HCT116 (cell line): ENCODE results near the gene RELCH. TPM values are rescaled to one million over a fixed set of nuclear protein-coding genes. Genes with fewer than 3 reads are reported as not detected.

Experiments used
- ATAC-seq: fragments of 200-7000 bp; cut with Tn5 transposase; 2 replicates; pipeline ENCODE4 v1.9.1; 2020; ENCODE audit warnings: mild to moderate bottlenecking, moderate library complexity
- BruUV-seq: library from RNA; stranded (reverse); fragments of 400-500 nt; replicated peaks from 2 replicates; lab custom pipeline; 2021; lab: Mats Ljungman, UMichigan
- CTCF ChIA-PET: fragments of 300-600 bp; sonication (Branson Sonifier 250); formaldehyde crosslinking; loops from one replicate; lab custom pipeline; 2021; ENCODE audit warnings: antibody characterized with exemption; lab: Charles Lee
- POLR2A ChIA-PET: fragments of 300-600, 350-600 bp; sonication (Branson Sonifier 250); formaldehyde crosslinking; loops from one replicate; lab custom pipeline; 2021; ENCODE audit warnings: antibody characterized with exemption; lab: Charles Lee
- RAD21 ChIA-PET, 2 experiments: fragments of 300-600 bp; sonication (Branson Sonifier 250); formaldehyde crosslinking; loops; one replicate each; lab custom pipeline; 2023; ENCODE audit warnings: low total read pairs in 2 of 2; ENCODE audit not compliant: uncharacterized antibody in 2 of 2, unreplicated experiment in 2 of 2, low non-redundant PET in 1 of 2; lab: Charles Lee
- DNase-seq: peaks from one replicate; pipeline ENCODE4 v3.0.0-alpha.2; 2010; ENCODE audit warnings: low read depth, low spot score
- H2AFZ ChIP-seq: fragments of 200-600 bp; shearing (Covaris generic), sonication (generic); 2 replicates; pipeline ENCODE4 v1.6.1; 2017; ENCODE audit warnings: low read depth, mixed run types, mixed read lengths, antibody characterized with exemption, low read length; ENCODE audit not compliant: poor library complexity, severe bottlenecking
- H3K27ac ChIP-seq: 2 replicates; pipeline ENCODE4 v1.5.1; 2012; ENCODE audit warnings: low read depth, low read length
- H3K27me3 ChIP-seq: fragments of 200-600 bp; sonication (generic); 2 replicates; pipeline ENCODE4 v1.6.1; 2016; ENCODE audit warnings: mixed run types, low read length, mixed read lengths; ENCODE audit not compliant: insufficient read depth
- H3K36me3 ChIP-seq, 2 experiments: fragments of 200-500 bp in 1 of 2; fragments of 200-600 bp in 1 of 2; sonication (Bioruptor generic) in 1 of 2; sonication (generic) in 1 of 2; 2 replicates each; pipeline versions ENCODE4 v1.5.1 to v1.6.1; 2014 to 2016; ENCODE audit warnings: low read length in 2 of 2, inconsistent platforms in 1 of 2, mixed read lengths in 1 of 2, mixed run types in 1 of 2; ENCODE audit not compliant: insufficient read depth in 2 of 2, control insufficient read depth in 1 of 2
- H3K4me1 ChIP-seq, 2 experiments: fragments of 200-600 bp in 1 of 2; sonication (generic) in 1 of 2; 2 replicates each; pipeline versions ENCODE4 v1.5.1 to v1.6.1; 2012 to 2017; ENCODE audit warnings: low read length in 2 of 2, inconsistent platforms in 1 of 2, mild to moderate bottlenecking in 1 of 2, mixed read lengths in 1 of 2, mixed run types in 1 of 2, moderate library complexity in 1 of 2; ENCODE audit not compliant: insufficient read depth in 2 of 2, control insufficient read depth in 1 of 2
- H3K4me2 ChIP-seq: fragments of 200-600 bp; sonication (generic); 2 replicates; pipeline ENCODE4 v1.6.1; 2017; ENCODE audit warnings: mixed run types, low read length, mixed read lengths
- H3K4me3 ChIP-seq, 2 experiments: fragments of 200-600 bp in 1 of 2; sonication (generic) in 1 of 2; replicated peaks in 1 of 2; 2 replicates each; pipeline ENCODE4 v1.5.1; 2011 to 2016; ENCODE audit warnings: low read length in 2 of 2, control low read depth in 1 of 2, low read depth in 1 of 2, mild to moderate bottlenecking in 1 of 2, mixed read lengths in 1 of 2, mixed run types in 1 of 2
- H3K79me2 ChIP-seq: fragments of 200-600 bp; sonication (generic); 2 replicates; pipeline ENCODE4 v1.6.1; 2017; ENCODE audit warnings: mild to moderate bottlenecking, mixed run types, low read length, moderate library complexity, mixed read lengths; ENCODE audit not compliant: insufficient read depth
- H3K9ac ChIP-seq: fragments of 200-600 bp; sonication (generic); 2 replicates; pipeline ENCODE4 v1.6.1; 2016; ENCODE audit warnings: low read length, mixed read lengths
- H3K9me2 ChIP-seq: fragments of 200-600 bp; sonication (generic), shearing (Covaris generic); 2 replicates; pipeline ENCODE4 v1.6.1; 2017; ENCODE audit warnings: mixed run types, mild to moderate bottlenecking, moderate library complexity; ENCODE audit not compliant: insufficient read depth
- H3K9me3 ChIP-seq, 2 experiments: fragments of 200-500 bp in 1 of 2; fragments of 200-600 bp in 1 of 2; sonication (Bioruptor generic) in 1 of 2; sonication (generic) in 1 of 2; 2 replicates each; pipeline ENCODE4 v1.6.1; 2014 to 2017; ENCODE audit warnings: low read length in 2 of 2, mixed read lengths in 2 of 2, inconsistent platforms in 1 of 2, low read depth in 1 of 2, mild to moderate bottlenecking in 1 of 2, mixed run types in 1 of 2, moderate library complexity in 1 of 2; ENCODE audit not compliant: control insufficient read depth in 1 of 2, insufficient read depth in 1 of 2
- H4K20me1 ChIP-seq: fragments of 200-600 bp; sonication (generic), shearing (Covaris generic); 2 replicates; pipeline ENCODE4 v1.6.1; 2017; ENCODE audit warnings: mixed run types, mild to moderate bottlenecking, moderate library complexity; ENCODE audit not compliant: insufficient read depth
- CBX3 ChIP-seq: IDR thresholded peaks from 2 replicates; pipeline ENCODE4 v1.6.1; 2012; ENCODE audit warnings: low read depth
- EGR1 ChIP-seq: IDR thresholded peaks from 2 replicates; pipeline ENCODE4 v1.6.1; 2012; ENCODE audit warnings: low read depth
- ELF1 ChIP-seq: IDR thresholded peaks from 2 replicates; pipeline ENCODE4 v1.6.1; 2012; ENCODE audit warnings: low read depth, borderline replicate concordance
- EZH2 ChIP-seq: fragments of 200-600 bp; sonication (generic); IDR thresholded peaks from 2 replicates; pipeline ENCODE4 v1.6.1; 2017; ENCODE audit warnings: antibody characterized with exemption, mixed run types
- EZH2phosphoT487 ChIP-seq: fragments of 200-600 bp; IDR thresholded peaks from 2 replicates; pipeline ENCODE4 v1.6.1; 2018; ENCODE audit warnings: antibody characterized with exemption, borderline replicate concordance
- JUND ChIP-seq: IDR thresholded peaks from 2 replicates; pipeline ENCODE4 v1.6.1; 2012
- POLR2AphosphoS5 ChIP-seq: IDR thresholded peaks from 2 replicates; pipeline ENCODE4 v1.6.1; 2011; ENCODE audit warnings: mild to moderate bottlenecking, low read depth, low read length, moderate library complexity
- RAD21 ChIP-seq: IDR thresholded peaks from 2 replicates; pipeline ENCODE4 v1.6.1; 2012; ENCODE audit warnings: low read depth, mild to moderate bottlenecking
- SIN3A ChIP-seq: IDR thresholded peaks from 2 replicates; pipeline ENCODE4 v1.6.1; 2012; ENCODE audit warnings: low read depth
- TCF7L2 ChIP-seq: IDR thresholded peaks from 2 replicates; pipeline ENCODE4 v1.7.0; 2011; ENCODE audit warnings: borderline replicate concordance, inconsistent platforms; ENCODE audit not compliant: insufficient read depth, insufficient read length; ENCODE audit errors: extremely low read depth
- ZFX ChIP-seq: fragments of 450-650 bp; IDR thresholded peaks from 2 replicates; pipeline ENCODE4 v1.6.1; 2017
- ZNF274 ChIP-seq: fragments of 200-500 bp; sonication (Bioruptor generic); IDR thresholded peaks from 2 replicates; pipeline ENCODE4 v1.6.1; 2014; ENCODE audit warnings: mild to moderate bottlenecking, low read depth, low read length, inconsistent platforms
- intact Hi-C: fragments of 100-400 bp; cut with micrococcal nuclease; formaldehyde crosslinking; loops from 2 replicates; pipeline ENCODE4 v1.10.0; 2022
- total RNA-seq: library from RNA; stranded (reverse); gene quantifications from one replicate; pipeline ENCODE4 v1.2.1, GENCODE V29; 2021; ENCODE audit not compliant: unreplicated experiment
- TF ChIP-seq, protein P1 (sequence below): IDR thresholded peaks from 2 replicates; pipeline ENCODE4 v1.6.1; 2012; ENCODE audit warnings: low read depth
- TF ChIP-seq, protein P2 (sequence below): IDR thresholded peaks from 2 replicates; pipeline ENCODE4 v1.6.1; 2011; ENCODE audit warnings: mild to moderate bottlenecking, low read length, moderate library complexity; ENCODE audit not compliant: insufficient replicate concordance; ENCODE audit errors: extremely low read depth

RELCH gene
- total RNA-seq, 1 experiment from 2014 or later = 17.4 TPM

DNA sequence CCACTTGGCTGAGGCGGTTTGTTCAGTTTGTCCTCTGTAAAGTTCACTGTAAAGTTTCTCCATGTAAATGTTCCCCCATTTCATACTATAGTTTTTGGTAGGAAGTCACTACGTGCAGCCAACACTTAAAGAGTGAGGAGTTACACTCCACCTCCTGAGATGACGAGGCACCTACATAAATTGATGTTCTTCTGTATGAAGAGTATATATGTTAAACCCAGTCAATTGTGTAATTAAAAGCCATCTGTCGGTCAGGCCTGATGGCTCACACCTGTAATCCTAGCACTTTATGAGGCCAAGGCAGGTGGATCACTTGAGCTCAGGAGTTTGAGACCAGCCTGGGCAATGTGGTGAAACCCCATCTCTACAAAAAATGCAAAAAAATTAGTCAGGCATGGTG lies 7.8 kb upstream of the RELCH start:
- POLR2A ChIA-PET = no interaction called here
- BruUV-seq = no TSS peak
- Histone ChIP-seq H3K9me2 (no peaks in the 10 kb centered on the region), H3K4me3 (no peak overlapping the region), H3K9me3 (no peaks in the 10 kb centered on the region), H3K4me1 (no peaks in the 10 kb centered on the region), H3K27me3 (no peaks in the 10 kb centered on the region), H3K9ac (no peak overlapping the region), H3K27ac (no peak overlapping the region), H3K4me2 (no peak overlapping the region), H3K79me2 (peaks cover 2% of the 10 kb centered on the region), H2AFZ (no peak overlapping the region), H4K20me1 (no peaks in the 10 kb centered on the region), H3K36me3 (no peaks in the 10 kb centered on the region)
- DNase-seq (no peak), ATAC-seq (no peak)
- TF ChIP-seq EZH2 (no peak), CBX3 (no peak), ELF1 (no peak), ZNF274 (no peak), SIN3A (no peak), JUND (no peak), POLR2AphosphoS5 (no peak), EZH2phosphoT487 (no peak), EGR1 (no peak), ZFX (no peak), RAD21 (no peak), TCF7L2 (no peak)
- TF ChIP-seq, protein P1, sequence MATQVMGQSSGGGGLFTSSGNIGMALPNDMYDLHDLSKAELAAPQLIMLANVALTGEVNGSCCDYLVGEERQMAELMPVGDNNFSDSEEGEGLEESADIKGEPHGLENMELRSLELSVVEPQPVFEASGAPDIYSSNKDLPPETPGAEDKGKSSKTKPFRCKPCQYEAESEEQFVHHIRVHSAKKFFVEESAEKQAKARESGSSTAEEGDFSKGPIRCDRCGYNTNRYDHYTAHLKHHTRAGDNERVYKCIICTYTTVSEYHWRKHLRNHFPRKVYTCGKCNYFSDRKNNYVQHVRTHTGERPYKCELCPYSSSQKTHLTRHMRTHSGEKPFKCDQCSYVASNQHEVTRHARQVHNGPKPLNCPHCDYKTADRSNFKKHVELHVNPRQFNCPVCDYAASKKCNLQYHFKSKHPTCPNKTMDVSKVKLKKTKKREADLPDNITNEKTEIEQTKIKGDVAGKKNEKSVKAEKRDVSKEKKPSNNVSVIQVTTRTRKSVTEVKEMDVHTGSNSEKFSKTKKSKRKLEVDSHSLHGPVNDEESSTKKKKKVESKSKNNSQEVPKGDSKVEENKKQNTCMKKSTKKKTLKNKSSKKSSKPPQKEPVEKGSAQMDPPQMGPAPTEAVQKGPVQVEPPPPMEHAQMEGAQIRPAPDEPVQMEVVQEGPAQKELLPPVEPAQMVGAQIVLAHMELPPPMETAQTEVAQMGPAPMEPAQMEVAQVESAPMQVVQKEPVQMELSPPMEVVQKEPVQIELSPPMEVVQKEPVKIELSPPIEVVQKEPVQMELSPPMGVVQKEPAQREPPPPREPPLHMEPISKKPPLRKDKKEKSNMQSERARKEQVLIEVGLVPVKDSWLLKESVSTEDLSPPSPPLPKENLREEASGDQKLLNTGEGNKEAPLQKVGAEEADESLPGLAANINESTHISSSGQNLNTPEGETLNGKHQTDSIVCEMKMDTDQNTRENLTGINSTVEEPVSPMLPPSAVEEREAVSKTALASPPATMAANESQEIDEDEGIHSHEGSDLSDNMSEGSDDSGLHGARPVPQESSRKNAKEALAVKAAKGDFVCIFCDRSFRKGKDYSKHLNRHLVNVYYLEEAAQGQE = no peak
- TF ChIP-seq, protein P2, sequence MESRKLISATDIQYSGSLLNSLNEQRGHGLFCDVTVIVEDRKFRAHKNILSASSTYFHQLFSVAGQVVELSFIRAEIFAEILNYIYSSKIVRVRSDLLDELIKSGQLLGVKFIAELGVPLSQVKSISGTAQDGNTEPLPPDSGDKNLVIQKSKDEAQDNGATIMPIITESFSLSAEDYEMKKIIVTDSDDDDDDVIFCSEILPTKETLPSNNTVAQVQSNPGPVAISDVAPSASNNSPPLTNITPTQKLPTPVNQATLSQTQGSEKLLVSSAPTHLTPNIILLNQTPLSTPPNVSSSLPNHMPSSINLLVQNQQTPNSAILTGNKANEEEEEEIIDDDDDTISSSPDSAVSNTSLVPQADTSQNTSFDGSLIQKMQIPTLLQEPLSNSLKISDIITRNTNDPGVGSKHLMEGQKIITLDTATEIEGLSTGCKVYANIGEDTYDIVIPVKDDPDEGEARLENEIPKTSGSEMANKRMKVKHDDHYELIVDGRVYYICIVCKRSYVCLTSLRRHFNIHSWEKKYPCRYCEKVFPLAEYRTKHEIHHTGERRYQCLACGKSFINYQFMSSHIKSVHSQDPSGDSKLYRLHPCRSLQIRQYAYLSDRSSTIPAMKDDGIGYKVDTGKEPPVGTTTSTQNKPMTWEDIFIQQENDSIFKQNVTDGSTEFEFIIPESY = no peak
- CTCF ChIA-PET = no interaction called here
- intact Hi-C loops = no loop called here
- RAD21 ChIA-PET = no interaction called here
